Right lobe of liver (tissue), 4 donors: ENCODE measurements around the gene PTPRU.

Experiments used
- CTCF ChIP-seq, 4 donors: fragments of 200-600 bp in 3 of 4; fragments of 450-650 bp in 1 of 4; IDR thresholded peaks; one replicate each; pipeline versions ENCODE4 v1.5.1 to v1.8.0; 2016 to 2022; ENCODE audit warnings: antibody characterized with exemption in 4 of 4, mild to moderate bottlenecking in 2 of 4
- POLR2A ChIP-seq: fragments of 450-650 bp; IDR thresholded peaks from one replicate; pipeline ENCODE4 v1.6.1; 2017; ENCODE audit warnings: antibody characterized with exemption, mild to moderate bottlenecking
- donor health status: DM: no; HTN: no; CAD: no.
- donor health status: DM: no; HTN: no; CAD: no.
- donor health status: DM: no; HTN: yes; CAD: no.

- TF ChIP-seq POLR2A (no peak), CTCF (IDR thresholded peaks at IDR 0.05) (no peak)
Observed at GRCh38 chr1:29317916-29318530, 81.7 kb downstream of the PTPRU start.
